NCI-H2107 treated with DMSO at 0.1 percent for 48 hours (cell line): ENCODE results near the gene FLII.

Source experiments
- DNase-seq: peaks from one replicate; lab custom pipeline; 2025; ENCODE audit not compliant: unreplicated experiment; lab: John Stamatoyannopoulos, UW

FLII gene

DNA sequence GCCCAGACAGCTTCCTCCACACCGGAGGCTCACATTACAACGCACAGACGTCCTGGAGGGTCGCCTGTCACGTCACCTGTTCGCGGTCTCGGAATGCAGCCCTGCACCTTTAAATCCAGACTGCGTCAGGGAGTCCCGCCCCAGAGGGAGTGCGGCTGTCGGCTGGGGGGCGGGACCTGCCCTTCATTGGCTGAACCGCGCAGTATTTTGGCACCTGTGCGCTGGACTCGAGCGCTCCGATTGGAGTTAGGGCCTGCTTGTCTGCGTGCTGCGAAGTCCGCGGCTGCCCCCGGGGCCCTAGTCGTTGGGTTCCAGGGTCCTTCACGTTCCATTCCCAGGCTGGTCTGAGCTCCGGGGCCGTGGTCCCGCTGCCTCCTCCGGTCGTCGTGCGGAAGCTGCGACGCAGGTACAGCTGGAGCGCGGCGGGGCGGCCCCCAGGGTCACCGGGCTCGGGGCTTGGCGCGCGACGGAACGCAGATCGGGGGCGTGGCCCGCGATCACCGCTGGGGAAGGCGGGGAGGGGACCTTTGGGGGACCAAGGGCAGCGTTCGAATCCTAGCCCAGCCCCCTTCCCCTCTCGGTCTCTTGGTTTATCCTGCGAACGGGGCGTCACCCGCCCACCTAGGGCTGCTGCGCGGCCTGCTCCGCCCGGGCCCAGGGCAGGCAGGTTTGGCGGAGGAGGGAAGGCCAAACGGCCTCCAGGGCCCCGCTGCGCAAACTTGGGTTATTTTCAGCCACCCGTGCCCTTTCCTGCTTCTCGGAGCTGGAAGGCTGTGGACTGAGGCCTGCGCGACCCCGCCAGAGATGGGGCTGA lies 2.0 kb upstream of the FLII start, which contains the start of gene MIEF2:
Gene MIEF2 (plus strand): TSS at position 331 of the 814 bp plus-strand sequence. CDS start 2,059 bp downstream, outside the sequence.
- DNase-seq, result peak; percentile 73

DNA sequence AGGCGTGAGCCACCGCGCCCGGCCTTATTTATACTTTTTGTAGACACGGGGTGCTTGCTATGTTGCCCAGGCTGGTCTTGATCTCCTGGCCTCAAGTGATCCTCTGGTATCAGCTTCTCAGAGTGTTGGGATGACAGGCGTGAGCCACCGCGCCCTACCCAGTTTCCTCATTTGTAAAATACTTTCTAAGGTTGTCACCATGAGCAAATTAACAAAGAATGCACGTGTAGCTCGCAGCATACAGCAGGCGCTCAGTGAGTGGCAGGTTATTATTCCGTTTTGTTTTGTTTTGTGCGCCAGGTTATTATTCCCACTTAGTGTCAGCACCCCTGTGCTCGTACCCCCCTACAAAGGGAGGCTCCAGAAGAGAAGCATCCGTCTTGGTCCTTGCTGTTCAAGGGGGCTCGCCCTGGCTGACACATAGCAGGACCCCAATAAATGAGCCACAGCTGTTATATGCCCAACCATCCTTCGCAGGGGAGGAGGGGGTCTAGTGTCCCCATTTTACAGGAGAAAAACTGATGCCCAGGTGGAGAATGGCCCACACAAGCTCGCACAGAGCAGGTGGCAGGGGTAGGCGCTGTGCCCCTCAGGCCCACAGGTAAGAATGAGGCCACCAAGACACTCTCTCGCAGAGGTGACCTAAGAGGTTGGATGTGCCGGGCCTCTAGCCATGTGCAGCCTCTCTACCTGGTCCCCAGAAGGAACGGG lies 1.2 kb upstream of the FLII start:
- DNase-seq, result no peak

DNA sequence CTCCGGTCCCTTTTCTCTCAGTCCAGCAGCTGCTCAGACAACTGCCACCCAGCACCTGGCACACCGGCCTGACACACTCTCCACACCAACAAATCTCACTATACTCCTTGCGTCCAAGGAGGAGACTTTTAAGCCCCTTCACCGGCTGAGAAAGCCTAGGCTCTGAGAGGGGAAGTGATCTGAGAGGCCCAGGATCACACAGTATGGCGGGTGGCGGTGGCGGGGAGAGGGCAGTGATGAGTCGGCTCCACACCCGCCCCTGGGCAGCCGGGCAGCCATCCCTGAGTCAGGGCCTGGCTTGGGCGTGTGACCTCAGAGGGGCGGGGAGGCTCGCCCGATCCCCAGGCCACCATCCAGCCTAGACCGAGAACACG lies 569 bp downstream of the FLII start:
- DNase-seq, result no peak

DNA sequence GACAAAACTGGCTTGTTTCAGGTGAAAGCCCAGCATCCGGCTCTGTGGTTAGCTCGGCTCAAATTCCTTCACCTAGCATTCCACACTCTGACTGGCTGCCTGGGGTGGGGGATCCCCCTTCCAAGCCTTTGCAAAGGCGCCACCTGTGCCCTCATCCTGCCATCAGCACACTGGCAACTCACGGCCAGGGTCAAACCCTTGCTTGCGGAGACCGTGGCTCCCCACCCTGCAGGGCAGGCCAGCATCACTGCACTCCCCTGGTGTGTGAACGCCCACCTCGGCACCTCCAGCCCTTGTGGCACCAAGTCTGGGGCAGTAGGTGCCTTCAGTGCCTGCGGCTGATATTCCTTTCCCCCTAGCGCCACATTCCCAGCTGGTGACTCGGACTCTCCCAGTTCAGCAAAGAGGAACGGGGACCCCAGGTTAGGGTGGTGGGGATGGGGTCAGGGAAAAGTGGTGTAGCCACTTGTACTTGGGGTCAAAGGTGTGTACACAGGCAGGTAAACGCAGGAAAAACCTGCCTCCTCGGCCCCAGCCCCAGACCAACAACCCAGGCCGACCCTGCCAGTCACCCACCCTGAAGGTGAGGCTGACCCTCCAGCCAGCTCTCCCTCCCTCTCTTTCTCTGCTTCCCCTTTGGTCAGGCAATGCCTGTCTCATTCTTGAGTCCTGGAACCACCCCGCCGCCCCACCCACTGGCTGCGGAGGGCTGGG lies 1.1 kb downstream of the FLII start:
- DNase-seq, result no peak

DNA sequence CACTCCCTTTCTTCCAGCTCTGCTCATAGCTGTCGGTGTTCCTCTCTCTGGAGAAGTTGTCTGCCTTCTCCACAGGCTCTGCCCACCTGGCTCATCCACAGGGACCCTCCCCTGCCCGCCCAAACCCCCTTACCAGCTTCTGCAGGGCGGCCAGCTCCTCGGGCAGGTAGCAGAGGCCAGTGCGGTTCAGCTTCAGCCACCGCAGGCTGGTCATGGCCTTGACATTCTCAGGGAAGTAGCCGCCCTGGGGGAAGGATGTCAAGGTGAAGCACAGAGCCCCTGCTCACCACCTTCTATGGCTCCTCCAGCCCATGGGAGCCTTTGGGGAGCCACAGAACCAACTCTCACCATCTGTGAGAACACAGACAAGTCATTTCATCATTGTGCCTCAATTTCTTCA lies 1.8 kb downstream of the FLII start:
- no peak for DNase-seq

DNA sequence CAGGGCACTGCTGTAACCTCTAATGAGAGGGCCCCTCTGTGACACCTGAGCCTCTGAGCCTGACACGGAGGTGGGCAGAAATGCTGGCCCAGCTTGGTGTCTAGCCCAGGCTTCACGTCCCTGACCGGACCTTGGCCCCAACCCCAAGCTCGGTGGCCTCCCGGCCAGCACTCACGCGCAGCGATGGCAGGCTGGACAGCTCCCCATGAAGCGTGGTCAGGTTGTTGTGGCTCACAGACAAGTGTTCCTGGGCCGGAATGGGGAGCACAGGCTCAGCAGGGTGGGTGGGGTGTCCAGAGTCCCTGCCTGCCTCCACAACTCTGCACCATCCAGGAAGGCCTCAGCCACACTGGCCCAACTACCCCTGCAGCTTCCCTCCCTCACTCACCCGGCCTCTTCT lies 2.2 kb downstream of the FLII start:
- no peak for DNase-seq

DNA sequence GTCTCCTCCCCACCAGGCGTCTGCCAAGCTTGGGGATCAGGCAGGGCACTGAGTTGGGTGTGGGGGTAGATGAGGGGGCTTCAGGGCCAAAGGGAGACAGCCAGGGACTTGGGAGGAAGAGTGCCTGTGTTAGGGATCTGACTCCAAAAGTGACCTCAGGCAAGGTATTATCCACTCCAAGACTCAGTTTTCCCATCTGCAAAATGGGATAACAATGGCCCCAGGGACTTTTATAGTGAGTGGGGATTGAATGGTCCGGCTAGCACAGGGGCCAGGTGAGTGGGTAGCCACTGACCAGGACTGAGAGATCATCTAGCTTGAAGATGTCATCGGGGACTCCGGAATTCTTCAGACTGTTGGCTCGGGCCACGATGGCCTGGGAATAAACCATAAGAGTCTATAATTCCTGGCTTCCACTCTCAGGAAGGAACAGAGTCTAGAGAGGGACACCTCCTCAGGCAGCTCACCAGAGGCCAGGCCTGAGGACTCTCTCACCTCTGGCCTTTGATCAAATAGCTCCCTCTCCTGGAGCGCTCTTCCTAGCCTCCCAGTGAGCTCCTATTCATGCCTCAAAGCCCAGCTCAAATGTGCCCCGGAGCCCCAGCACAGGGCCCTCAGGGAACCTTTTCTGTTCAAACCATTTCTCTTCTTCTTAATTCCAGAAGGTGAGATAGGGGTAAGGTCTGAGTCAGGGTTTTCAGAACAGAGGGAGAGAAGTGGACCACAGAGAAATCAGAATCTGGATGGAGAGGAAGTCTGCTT lies 3.5 kb downstream of the FLII start:
- no peak for DNase-seq

DNA sequence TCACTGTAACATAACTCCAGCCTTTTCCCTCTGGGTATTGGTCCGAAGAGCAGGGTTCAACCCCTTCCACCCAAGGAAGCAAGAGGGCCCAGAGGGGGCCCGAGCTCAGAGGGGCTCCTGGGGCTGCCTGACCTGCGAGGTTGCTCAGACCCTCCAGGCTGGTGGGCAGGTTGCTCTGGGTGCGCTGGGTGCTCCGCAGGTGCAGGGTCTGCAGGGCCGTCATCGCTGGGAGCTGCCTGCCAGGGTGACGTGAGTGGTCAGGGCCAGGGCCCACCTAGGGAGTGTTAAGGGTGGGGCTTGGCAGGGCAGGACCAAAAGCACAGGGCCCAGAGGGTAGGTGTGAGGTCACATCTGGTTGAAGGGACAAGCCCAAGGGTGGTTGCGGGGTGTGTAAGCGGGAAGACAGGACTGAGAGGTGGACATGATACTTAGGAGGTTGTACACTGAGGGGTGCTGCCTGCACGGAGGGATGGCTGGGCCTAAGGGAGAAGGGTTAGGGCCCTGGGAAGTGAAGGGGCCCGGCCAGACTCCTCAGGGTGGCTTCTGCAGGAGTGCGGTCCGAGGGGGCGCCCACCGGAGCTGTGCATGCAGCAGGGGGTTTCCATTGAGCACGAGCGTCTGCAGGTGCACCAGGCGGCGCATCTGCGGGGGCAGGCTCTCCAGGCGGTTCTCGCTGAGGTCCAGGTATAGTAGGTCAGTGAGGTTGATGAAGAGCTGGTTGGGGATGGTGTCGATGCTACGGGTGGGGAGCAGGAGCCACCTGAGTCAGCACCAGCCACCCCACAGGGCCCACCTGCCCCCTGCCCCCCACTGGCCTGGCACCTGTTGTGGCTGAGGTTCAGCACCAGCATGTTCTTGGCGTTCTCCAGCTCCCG lies 4.4 kb downstream of the FLII start:
- DNase-seq, result no peak

DNA sequence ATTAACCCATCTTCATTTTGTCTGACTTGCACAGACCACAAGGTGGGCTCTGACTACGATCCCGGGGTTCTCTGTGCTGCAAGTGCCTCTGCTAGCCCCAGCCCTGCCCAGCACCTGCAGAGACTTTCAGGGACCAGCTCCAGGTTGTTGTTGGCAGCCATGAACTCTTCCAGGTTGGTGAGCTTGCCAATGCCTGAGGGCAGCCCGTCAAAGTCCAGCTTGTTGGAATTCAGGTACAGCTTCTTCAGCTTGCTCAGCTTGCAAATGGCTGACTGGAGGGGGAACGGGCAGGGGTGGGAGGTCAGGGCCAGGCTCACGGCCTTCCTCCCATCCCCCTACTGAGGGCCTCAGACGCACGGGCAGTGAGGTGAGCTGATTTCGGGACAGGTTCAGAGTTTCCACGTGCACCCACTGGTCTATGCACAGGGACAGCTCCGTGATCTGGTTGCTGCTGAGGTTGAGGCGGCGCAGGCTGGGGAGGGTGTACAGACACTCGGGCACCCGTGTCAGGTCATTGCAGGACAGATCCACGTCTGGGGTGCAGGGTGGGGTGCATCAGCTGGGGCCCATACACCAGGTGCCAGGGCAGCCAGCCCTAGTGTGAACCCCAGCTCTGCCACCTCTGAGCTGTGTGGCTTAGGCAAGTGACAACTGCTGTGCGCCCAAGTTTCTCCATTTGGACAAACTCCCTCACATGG lies 5.2 kb downstream of the FLII start:
- DNase-seq, result no peak

DNA sequence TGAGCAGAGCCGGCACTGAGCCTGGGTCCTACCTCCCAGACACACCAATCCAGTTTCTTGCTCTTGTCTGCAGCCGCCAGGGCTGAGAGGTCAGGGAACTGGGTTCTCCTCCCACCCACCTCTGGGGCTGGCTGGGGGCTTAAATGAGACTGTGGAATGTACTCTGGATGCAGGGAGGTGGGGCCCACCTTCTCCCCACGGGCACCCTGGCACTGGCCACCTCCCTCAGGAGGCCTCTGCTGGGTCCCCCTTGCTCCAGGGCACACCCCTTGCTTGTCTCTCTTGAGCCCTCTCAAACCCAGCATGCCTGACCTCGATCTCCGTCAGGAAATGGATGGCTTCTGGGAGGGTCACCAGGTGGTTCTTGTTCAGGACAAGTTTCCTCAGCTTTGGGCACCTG lies 6.4 kb downstream of the FLII start:
- DNase-seq, result no peak

DNA sequence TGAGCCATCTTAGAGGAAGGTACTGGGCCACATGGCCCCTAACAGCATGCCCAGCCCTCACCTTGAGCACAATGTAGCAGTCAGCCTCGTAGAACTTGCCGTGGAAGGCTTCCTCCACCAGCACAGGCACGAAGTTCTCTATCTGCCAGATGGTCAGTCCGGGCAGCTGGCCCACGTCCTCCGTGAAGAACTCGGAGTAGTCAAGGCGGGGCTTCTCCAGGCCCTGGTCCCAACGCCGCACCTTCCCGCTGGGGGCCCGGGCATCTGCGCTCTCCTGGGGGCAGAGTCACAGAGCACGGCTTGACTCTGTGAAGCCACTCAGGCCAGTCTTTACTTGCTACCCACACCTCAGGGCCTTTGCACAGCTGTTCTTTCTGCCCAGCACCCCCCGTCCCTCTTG lies 7.3 kb downstream of the FLII start:
- no peak for DNase-seq

DNA sequence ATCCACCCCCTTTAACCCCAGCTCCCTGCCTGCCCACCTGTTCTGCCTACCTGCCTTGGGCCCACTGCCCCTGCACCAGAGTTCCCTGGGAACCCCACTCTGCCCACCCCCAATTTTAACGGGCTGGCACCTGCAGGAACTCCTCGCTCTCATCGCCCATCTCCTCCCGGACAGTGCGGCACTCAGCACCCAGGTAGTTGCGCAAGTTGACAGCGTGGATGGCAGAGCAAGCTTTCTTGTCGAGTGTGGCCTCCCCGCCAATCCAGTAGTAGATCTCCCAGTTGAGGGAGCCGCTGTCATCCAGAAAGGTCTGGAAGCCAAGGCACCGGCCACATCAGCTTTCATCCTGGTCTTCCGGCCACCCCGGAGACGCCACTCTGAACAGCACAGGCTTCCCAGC lies 7.8 kb downstream of the FLII start:
- no peak for DNase-seq

DNA sequence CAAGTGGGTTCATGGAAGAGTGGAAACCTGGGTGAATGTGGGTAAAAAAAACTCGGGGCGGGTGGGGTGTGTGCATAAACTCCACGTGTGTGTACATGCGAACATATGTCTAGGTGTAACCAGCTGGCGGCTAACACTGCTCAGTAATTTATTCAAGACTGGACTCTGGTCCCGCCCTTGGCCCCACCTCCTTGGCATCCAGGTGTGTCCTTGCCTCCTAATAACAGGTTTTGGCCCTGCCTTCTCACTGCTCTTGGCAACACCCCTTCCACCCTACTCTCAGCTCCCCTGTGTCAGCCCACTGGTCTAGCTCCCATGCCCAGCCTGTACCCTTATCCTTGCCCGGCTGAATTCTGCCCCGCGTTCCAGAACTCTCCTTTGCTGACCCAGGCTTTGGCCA lies 8.3 kb downstream of the FLII start:
- DNase-seq, result no peak

DNA sequence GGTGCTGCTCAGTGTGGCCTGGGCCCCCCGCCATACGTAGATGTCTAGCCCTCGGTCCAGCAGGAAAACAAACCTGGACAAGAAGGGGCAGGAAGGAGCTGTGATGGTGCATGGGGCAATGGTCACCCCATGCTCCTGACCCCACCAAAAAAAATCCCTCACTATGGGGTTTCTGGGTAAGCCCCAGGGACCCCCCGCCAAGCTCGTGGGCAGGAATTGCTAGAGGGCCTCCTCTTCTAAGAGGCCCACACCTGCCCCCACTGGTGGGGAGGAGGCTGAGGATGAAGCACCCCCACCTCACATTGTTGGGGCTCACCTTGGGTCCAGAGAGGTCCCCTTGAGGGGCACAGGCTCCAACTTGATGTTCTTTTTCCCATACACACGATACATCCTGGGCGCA lies 9.7 kb downstream of the FLII start:
- DNase-seq, result no peak

DNA sequence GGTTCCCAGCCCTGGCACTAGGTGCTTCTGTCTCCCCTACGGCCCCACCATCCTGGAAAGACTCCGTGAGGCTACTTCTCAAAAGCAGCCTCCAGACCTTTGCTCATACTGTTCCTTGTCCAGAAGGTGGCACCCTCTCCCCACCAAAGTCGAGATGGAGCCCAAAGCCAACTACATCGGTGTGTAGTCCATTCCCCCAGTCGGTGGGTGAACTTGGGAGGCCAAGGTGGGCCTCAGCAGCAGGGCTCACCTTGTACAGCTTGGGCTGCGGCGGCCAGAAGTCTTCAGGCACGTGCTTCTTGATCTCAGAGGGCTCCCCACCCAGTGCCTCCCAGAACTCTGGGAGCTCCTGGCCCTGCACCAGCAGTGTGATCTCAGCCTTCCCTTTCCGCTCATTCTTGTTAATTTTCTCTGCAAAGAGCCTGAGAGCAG lies 10.2 kb downstream of the FLII start:
- DNase-seq, result peak; percentile 14

DNA sequence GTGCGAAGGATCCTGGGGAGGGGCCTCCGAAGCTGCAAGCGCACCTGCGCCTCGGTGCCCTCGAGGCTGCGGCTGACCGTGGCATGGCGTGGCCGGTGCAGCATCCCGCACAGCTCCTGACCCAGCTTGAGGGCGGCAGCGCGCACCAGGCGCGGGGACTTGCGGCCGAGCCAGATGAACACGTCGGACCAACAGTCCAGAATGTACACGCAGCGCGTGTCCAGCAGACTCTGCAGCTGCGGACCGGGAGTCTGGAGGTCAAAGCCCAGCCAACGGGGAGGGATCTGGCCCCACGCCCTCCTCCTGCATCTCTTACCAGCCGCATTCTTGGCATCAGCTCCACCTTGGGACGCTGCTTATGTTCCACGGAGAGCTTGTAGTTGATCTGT lies 10.9 kb downstream of the FLII start:
- DNase-seq, result no peak

DNA sequence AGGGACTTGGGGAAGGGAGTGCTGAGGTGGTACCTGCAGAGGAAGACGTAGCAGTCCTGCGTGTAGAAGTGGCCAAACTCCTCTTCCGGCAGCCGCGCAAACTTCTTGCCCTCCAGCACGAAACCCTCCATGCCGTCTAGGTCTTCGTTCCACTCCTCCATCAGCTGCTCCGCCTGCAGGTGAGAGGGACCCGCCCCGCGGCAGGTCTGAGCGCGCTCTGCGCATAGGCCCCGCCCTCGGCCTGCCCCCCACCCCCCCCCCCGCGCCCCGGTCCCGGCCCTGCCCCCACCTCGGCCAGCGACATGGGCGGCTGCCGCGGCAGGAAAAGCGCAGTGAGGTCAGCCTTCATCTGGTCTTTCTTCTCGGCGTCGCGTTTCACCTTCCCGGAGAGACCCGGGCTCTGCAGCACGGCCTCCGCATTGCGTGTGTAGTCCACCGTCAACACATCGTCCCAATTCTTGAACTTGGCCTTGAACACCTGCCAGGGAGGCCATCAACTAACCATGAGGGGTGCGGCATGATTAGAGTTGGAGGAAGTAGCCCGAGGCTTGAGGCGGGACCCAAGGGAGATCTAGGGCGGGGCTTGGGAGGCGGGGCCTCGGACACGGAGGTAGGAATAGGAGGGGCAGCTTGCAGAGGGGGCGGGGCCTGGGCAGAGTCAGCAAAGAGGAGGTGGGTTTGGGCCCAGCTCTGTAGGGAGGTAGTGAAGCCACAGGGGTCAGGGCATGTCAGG lies 11.5 kb downstream of the FLII start:
- peak; percentile 40 for DNase-seq

DNA sequence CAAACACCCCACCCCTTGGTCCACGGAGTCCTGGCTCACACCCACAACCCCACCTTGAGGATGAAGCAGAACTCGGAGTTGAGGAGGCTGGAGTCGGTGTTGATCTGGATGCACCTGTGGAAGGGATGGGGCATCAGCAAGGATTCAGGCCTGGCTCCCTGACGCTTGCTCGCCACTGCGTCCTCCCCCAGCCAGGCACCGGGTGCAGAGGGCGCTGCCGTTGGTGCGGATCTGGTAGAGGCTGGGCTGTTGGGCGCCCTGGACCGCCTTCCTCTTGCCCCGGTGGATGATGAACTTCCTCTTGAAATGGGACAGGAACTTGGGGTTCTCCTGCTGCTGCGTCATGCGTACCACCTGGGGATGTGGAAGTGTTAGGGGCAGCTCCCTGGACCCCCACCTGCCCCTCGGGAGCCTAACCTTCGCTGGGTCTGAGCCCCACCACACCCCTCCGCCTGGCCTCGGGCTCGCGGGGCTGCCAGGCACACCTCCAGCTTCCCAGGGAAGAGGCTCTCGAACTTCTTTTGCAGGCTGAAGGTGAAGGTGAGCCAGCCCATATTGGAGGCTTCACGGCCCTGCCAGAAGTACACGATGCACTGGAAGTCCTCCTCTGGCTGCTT lies 12.3 kb downstream of the FLII start:
- DNase-seq, result no peak
